Liver (tissue), 9 donors: ENCODE measurements around the gene ANKFN1. TPM values are rescaled to one million over a fixed set of nuclear protein-coding genes. Genes with fewer than 3 reads are reported as not detected.

ENCODE experiments used
- DNase-seq: peaks from one replicate; pipeline ENCODE4 v3.0.0-alpha.2; 2017; ENCODE audit warnings: low spot score
- H3K27ac ChIP-seq, 2 donors: one replicate each; pipeline ENCODE4 v1.7.0; 2013; ENCODE audit warnings: inconsistent platforms in 2 of 2, low read length in 2 of 2, control low read depth in 1 of 2, low read depth in 1 of 2, mild to moderate bottlenecking in 1 of 2
- H3K27me3 ChIP-seq, 4 donors: one replicate each; pipeline versions ENCODE4 v1.6.1 to v1.7.0; 2013; ENCODE audit warnings: low read length in 3 of 4, inconsistent platforms in 1 of 4, mild to moderate bottlenecking in 1 of 4, moderate library complexity in 1 of 4; ENCODE audit not compliant: control insufficient read depth in 4 of 4, insufficient read depth in 4 of 4
- H3K36me3 ChIP-seq, 4 donors: one replicate each; pipeline versions ENCODE4 v1.6.1 to v1.7.0; 2013; ENCODE audit warnings: low read length in 3 of 4, mild to moderate bottlenecking in 3 of 4, low read depth in 1 of 4, moderate library complexity in 1 of 4; ENCODE audit not compliant: control insufficient read depth in 4 of 4, insufficient read depth in 3 of 4
- H3K4me1 ChIP-seq, 4 donors: one replicate each; pipeline versions ENCODE4 v1.6.1 to v1.7.0; 2013; ENCODE audit warnings: low read length in 3 of 4, mild to moderate bottlenecking in 3 of 4, moderate library complexity in 1 of 4; ENCODE audit not compliant: control insufficient read depth in 4 of 4, insufficient read depth in 4 of 4
- H3K4me3 ChIP-seq, 3 donors: one replicate each; pipeline versions ENCODE4 v1.6.1 to v1.7.0; 2013; ENCODE audit warnings: low read length in 3 of 3, control low read depth in 1 of 3, low read depth in 1 of 3, mild to moderate bottlenecking in 1 of 3
- H3K9ac ChIP-seq, 2 donors: one replicate each; pipeline ENCODE4 v1.7.0; 2013; ENCODE audit warnings: low read length in 2 of 2, mild to moderate bottlenecking in 2 of 2, moderate library complexity in 2 of 2, control low read depth in 1 of 2, low read depth in 1 of 2
- H3K9me3 ChIP-seq, 4 donors: one replicate each; pipeline versions ENCODE4 v1.6.1 to v1.7.0; 2013; ENCODE audit warnings: low read length in 3 of 4; ENCODE audit not compliant: control insufficient read depth in 4 of 4
- CTCF ChIP-seq: fragments of 150-350 bp; IDR thresholded peaks from 2 replicates; pipeline ENCODE4 v1.5.1; 2017; ENCODE audit warnings: improper control_type of control experiment, low read depth, low read length; ENCODE audit not compliant: missing input control
- EGR1 ChIP-seq, 2 donors: IDR thresholded peaks; 2 replicates each; pipeline ENCODE4 v1.6.1; 2016 to 2018; ENCODE audit warnings: antibody characterized with exemption in 2 of 2, low read depth in 2 of 2
- FOXA1 ChIP-seq: IDR thresholded peaks from 2 replicates; pipeline ENCODE4 v1.6.1; 2016; ENCODE audit warnings: antibody characterized with exemption
- FOXA2 ChIP-seq: IDR thresholded peaks from 2 replicates; pipeline ENCODE4 v1.6.1; 2016; ENCODE audit warnings: antibody characterized with exemption
- GABPA ChIP-seq, 2 donors: IDR thresholded peaks in 1 of 2; conservative IDR thresholded peaks in 1 of 2; 2 replicates each; pipeline ENCODE4 v1.6.1; 2016; ENCODE audit warnings: antibody characterized with exemption in 2 of 2, mild to moderate bottlenecking in 1 of 2, moderate library complexity in 1 of 2
- HNF4G ChIP-seq: IDR thresholded peaks from 2 replicates; pipeline ENCODE4 v1.6.1; 2016; ENCODE audit warnings: antibody characterized with exemption
- JUND ChIP-seq, 2 donors: IDR thresholded peaks; 2 replicates each; pipeline ENCODE4 v1.6.1; 2016; ENCODE audit warnings: antibody characterized with exemption in 2 of 2
- MAX ChIP-seq: IDR thresholded peaks from 2 replicates; pipeline ENCODE4 v1.6.1; 2016; ENCODE audit warnings: antibody characterized with exemption
- REST ChIP-seq: IDR thresholded peaks from 2 replicates; pipeline ENCODE4 v1.6.1; 2016; ENCODE audit warnings: antibody characterized with exemption, mild to moderate bottlenecking
- RXRA ChIP-seq, 2 donors: IDR thresholded peaks; 2 replicates each; pipeline ENCODE4 v1.6.1; 2017 to 2018; ENCODE audit warnings: antibody characterized with exemption in 2 of 2, mild to moderate bottlenecking in 1 of 2
- SP1 ChIP-seq: IDR thresholded peaks from 2 replicates; pipeline ENCODE4 v1.6.1; 2018; ENCODE audit warnings: antibody characterized with exemption, mild to moderate bottlenecking
- TAF1 ChIP-seq: conservative IDR thresholded peaks from 2 replicates; pipeline ENCODE4 v1.6.1; 2016; ENCODE audit warnings: antibody characterized with exemption, mild to moderate bottlenecking
- YY1 ChIP-seq: IDR thresholded peaks from 2 replicates; pipeline ENCODE4 v1.6.1; 2016; ENCODE audit warnings: antibody characterized with exemption, mild to moderate bottlenecking
- ZBTB33 ChIP-seq: IDR thresholded peaks from 2 replicates; pipeline ENCODE4 v1.6.1; 2016; ENCODE audit warnings: antibody characterized with exemption
- WGBS: extraction: QIAGEN DNeasy Blood & Tissue Kit; methylation state at CpG from one replicate; pipeline ENCODE4 v1.1.7; 2013; 5-methylcytosine and 5-hydroxymethylcytosine counted together
- polyA plus RNA-seq, 2 donors: library from polyadenylated mRNA; stranded (reverse) in 1 of 2; unstranded in 1 of 2; fragments of 200-250 nt in 1 of 2; fragments of >200 nt in 1 of 2; fragmentation: Nextera tagmentation in 1 of 2; extraction: Ambion mirVana in 1 of 2; gene quantifications; one replicate each; pipeline versions ENCODE4 v1.2.1 to v1.2.3, GENCODE V29; 2013 to 2015
- total RNA-seq, 2 donors: library from RNA; depleted of rRNA; stranded (reverse); fragments of >200 nt; gene quantifications; one replicate each; pipeline ENCODE4 v1.2.3, GENCODE V29; 2014
- donor health status: healthy.
- donor health status: healthy.
- donor health status: healthy.
- donor health status: healthy.
- donor health status: healthy.

The ANKFN1 gene
- total and polyA plus RNA-seq, 4 donors, result not detected

GRCh38 chr17:56457501-56457900 lies 304.2 kb downstream of the ANKFN1 start (continued):
- no peak for TF ChIP-seq REST
- TF ChIP-seq RXRA (IDR thresholded peaks at IDR 0.05), result no peak
- no peak for TF ChIP-seq SP1
- TF ChIP-seq FOXA2, result no peak
- no peak for TF ChIP-seq HNF4G
- TF ChIP-seq YY1, result no peak
- no peak for TF ChIP-seq JUND (IDR thresholded peaks at IDR 0.05)
- no peak for TF ChIP-seq FOXA1
- no peak for TF ChIP-seq TAF1

- no peak for TF ChIP-seq FOXA1
- Histone ChIP-seq H3K4me1 (no peaks in the 10 kb centered on the region), H3K36me3 (no peaks in the 10 kb centered on the region), H3K9me3 (no peaks in the 10 kb centered on the region), H3K27ac (no peak overlapping the region), H3K9ac (no peak overlapping the region), H3K27me3 (peaks cover 0 to 5% (median 0%) of the 10 kb centered on the region in 4 donors), H3K4me3 (no peak overlapping the region)
- WGBS, result 82% methylated on average over 1 of the region's 1 CpG
- DNase-seq, result no peak
Measured at GRCh38 chr17:56465886-56466285, 312.6 kb downstream of the ANKFN1 start.

- H3K27ac ChIP-seq, result no peak overlapping the region
- H3K4me3 ChIP-seq, result no peak overlapping the region
- no peak for DNase-seq
- H3K9ac ChIP-seq, result no peak overlapping the region
- no peaks in the 10 kb centered on the region for H3K4me1 ChIP-seq
- 84% methylated on average over 2 of the region's 2 CpGs for WGBS
- H3K9me3 ChIP-seq, result no peaks in the 10 kb centered on the region
- H3K27me3 ChIP-seq, result peaks cover 0 to 8% (median 0%) of the 10 kb centered on the region in 4 donors
- no peaks in the 10 kb centered on the region for H3K36me3 ChIP-seq
- no peak for TF ChIP-seq FOXA2
- no peak for TF ChIP-seq SP1
- no peak for TF ChIP-seq CTCF
- TF ChIP-seq EGR1 (IDR thresholded peaks at IDR 0.05; ENCODE audit: low read depth in 2 of 2), result no peak
- no peak for TF ChIP-seq GABPA (IDR thresholded peaks at IDR 0.05 in 1 of 2, conservative IDR thresholded peaks at IDR 0.05 in 1 of 2)
- no peak for TF ChIP-seq ZBTB33
- TF ChIP-seq REST, result no peak
- TF ChIP-seq YY1, result no peak
- no peak for TF ChIP-seq MAX
- TF ChIP-seq TAF1, result no peak
Measured at GRCh38 chr17:56468840-56469239, 315.6 kb downstream of the ANKFN1 start.
